Activated CD4-positive, CD25-positive, alpha-beta regulatory T cell treated with anti-CD3 and anti-CD28 coated beads, Interleukin-2, amount 50 U/mL, for 72 hours (primary cell): ENCODE results near the gene URGCP.
A peak's percentile ranks its signal among the peaks of the same experiment; 100 is the strongest.
"Not testable (repeated sequence)": the region's sequence is repeated elsewhere in the genome, so short reads cannot be mapped to it uniquely, and the experiment has no call there.

Source experiments
- DNase-seq: peaks from one replicate; pipeline ENCODE4 v3.0.0; 2021

Gene URGCP

DNA sequence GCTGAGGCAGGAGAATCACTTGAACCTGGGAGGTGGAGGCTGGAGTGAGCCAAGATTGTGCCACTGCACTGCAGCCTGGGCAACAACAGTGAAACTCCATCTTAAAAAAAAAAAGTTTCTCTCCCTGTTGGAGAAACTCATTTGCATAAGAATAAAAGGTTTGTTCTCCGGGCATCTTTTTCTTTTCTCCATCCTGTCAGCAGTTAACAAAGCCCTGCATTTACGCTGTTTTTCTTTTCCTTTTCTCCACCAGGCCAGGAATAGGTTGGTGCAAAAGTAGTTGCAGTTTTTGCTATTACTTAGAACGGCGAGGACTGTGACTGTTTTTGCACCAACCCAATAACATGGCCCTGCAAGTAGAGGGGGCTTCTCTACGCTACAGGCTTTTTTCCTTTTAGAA lies 9.5 kb upstream of the URGCP start:
- DNase-seq = no peak

DNA sequence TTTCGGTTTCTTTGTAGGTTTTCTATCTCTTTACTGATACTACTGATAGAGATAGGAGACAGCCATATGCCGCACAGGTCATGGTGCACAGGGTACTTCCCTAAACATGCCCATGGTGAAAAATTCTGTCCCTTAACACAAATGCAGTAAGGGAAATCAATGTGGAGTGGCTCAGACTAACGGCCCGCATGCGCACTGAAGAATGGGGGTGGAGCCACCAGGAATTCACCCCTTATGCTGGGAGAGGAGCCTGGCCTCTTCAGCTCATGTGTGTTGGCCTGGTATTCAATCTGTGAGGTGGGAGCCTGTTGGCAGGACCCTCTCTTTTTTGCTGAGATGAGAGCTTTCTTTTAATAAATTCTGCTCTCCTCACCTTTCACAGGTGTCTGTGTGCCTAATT lies 8.4 kb upstream of the URGCP start:
- DNase-seq = no peak

DNA sequence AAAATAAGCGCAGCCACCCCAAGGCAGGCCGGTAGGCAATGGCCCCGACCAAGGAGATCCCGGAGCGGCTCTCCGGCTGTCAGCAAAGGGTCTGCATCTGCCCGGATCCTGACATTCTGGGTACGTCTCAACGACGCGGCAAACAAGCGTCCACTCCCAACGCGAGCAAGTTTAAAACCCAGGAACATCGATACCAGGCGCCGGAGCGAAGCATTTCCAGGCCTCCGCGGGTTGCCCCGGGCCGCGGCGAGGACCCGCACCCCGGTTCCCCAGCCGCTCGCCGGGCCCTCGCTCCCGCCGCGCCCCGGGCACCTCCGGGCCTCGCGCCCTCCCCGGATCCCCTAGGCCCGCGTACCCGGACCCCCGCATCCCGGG lies 453 bp downstream of the URGCP start:
- DNase-seq = peak; percentile 39

DNA sequence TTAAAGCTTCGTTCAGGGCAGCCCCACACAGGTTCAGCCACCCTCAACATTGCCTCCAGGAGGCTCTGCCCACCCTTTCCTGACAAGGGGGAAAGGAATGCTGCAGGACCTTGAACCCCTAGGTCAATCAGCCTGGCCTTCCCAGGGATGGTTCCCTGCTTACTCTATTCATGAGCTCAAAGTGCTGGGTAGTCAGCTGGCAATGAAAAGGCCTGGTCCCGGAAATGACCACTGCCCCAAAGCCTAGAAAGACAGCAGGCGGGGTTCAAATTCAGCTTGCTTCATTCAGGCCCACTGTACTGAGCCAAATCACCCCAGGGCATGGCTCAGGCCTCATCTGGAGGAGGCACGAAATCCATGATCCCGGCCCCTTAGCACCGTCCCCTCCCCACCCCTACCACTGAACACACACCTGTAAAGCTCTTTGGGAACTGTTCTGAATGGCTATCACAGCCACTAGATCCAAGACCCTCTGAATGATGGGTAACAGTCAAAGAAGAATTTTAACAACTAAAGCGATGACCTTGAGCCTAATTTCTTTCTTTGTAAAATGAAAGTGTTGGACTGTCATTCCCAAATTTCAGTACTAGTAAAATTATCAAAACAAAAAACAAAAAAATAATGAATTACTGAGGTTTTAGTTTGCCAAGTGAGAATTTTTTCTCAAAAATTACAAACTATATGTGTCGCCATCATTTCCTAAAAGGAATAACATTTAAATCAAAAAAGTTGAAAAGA lies 1.0 kb downstream of the URGCP start:
- DNase-seq = no peak

DNA sequence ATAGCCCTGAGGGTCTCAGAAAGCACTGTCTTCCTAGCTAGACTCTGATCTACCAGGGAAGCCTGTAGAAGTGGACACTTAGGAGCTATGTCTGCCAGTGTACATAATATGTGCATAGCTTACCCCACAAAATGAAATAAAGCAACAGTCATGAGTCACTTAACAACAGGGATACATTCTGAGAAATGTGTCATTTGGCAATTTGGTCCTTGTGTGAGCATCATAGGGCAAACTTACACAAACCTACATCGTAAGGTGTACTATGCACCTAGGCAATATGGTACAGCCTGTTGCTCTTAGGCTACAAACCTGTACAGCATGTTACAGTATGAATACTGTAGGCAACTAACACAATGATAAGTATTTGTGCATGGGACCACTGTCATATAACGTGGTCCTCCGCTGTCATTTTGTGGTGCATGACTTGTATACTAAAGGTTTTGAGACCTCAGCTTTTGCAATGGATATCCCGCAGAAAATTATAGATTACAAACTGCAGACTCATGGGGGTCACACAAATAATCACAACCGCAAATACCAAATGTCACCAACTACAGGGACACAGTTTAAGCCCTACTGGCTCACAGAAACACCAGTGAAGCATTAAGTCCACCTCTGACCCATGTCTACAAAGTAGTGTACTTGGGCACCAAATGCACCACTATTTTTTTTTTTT lies 1.7 kb downstream of the URGCP start:
- no peak for DNase-seq

DNA sequence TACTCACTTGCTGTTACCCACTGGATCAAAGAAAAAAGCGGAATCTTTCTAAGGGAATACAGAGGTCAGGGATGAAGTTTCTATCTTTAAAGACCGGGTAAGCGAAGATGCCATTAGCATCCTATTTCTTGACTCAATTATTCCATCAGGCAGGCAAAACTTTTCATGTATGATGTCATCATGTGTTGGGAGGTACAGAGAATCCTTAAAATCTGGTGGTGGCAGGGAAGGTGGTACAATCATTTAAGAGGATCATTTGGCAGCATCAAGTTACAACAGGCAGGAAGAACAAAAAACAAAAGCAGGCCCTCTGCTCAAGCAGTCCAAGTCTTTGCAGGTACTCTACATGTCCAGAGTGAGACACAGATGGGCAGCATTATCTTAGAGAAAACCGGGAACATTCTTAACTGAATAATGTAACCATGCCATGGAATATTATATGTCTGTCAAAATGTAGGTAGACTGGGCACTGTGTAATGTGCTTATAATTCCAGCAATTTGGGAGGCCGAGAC lies 3.8 kb downstream of the URGCP start:
- DNase-seq = no peak

DNA sequence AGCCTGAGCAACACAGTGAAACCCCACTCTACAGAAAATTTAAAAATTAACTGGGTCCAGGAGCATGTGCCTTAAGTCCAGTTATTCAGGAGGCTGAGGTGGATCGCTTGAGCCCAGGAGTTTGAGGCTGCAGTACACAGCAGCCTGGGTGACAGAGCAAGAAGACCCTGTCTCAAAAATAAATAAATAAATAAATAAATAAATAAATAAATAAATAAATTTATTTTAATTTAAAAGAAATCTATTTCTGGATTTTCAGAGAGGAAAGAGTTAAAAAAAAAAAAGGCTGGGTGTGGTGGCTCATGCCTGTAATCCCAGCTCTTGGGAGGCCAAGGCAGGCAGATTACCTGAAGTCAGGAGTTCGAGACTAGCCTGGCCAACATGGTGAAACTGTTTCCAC lies 7.8 kb downstream of the URGCP start:
- DNase-seq = not testable (repeated sequence)

- no peak for DNase-seq
Observed at GRCh38 chr7:43895847-43896415, 10.5 kb downstream of the URGCP start.

- no peak for DNase-seq
Observed at GRCh38 chr7:43891069-43891955, 15.1 kb downstream of the URGCP start.

GRCh38 chr7:43890468-43890867 lies 15.9 kb downstream of the URGCP start:
- no peak for DNase-seq

- DNase-seq = no peak
Observed at GRCh38 chr7:43888993-43889945, 17.1 kb downstream of the URGCP start.

DNA sequence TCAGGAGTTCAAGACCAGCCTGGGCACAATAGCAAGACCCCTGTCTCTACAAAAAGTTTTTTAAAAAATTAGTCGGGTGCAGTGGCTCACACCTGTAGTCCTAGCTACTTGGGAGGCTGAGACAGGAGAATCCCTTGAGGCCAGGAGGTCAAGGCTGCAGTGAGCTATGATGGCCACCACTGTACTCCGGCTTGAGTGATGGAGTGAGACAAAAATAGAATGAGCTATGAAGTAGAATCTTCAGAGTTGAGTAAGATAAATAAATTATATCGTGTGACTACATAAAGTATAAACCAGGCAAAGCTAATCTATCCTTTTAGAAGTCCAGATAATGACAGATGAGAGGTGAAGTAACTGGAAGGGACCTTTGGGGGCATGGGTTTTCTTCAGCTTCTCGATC lies 21.8 kb downstream of the URGCP start:
- DNase-seq = no peak

- DNase-seq = no peak
Observed at GRCh38 chr7:43884209-43884608, 22.2 kb downstream of the URGCP start.

- DNase-seq = no peak
Observed at GRCh38 chr7:43880596-43880995, 25.8 kb downstream of the URGCP start.

GRCh38 chr7:43879477-43879876 lies 26.9 kb downstream of the URGCP start:
- no peak for DNase-seq

DNA sequence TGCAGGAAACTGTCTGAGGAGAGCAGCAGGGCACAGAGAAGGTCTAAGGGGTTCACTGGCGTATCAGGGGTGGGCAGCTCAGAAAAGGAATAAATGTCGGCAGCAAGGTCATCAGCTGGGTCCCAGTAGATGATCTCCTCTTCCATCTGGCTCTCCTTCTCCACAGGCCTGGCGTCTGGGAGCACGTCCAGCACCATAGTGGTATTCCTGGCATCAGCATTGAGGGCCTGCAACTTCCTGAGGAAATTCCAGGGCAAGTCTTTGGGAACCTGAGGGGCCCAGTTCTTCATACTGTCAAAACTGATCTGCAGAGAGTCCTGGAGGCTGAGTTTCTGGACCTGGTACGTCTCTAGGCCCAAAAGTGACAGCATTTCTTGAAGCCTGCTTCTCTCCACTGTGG lies 27.5 kb downstream of the URGCP start:
- DNase-seq = no peak

- no peak for DNase-seq
Observed at GRCh38 chr7:43877968-43878864, 28.2 kb downstream of the URGCP start.

- no peak for DNase-seq
Observed at GRCh38 chr7:43876976-43877745, 29.2 kb downstream of the URGCP start.

DNA sequence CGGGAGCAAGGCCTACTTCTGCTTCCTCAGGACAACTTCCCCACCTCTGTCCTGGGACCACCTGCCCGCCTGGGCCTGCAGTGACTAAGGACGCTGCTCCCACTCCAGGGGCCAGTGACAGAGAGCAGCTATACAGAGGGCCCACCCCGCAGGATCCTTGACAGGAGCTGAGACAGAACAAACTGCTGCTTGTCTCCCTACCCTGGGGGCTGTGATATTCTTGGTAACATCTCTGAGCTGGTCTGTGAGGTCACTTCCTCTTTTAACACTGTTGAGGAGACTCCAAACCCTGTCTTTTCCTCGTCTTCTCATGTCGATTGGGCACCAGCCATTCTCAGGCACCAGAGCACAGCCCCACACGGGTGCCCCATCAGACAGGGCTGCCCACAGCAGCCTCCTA lies 30.2 kb downstream of the URGCP start:
- no peak for DNase-seq

GRCh38 chr7:43873300-43873699 lies 33.1 kb downstream of the URGCP start:
- DNase-seq = no peak
